ENCODE data around the gene BRAF.
A peak's percentile ranks its signal among the peaks of the same experiment; 100 is the strongest.
"Not testable (repeated sequence)": the region's sequence is repeated elsewhere in the genome, so short reads cannot be mapped to it uniquely, and the experiment has no call there.

Gene BRAF

GRCh38 chr7:140767418-140767817 lies 157.3 kb downstream of the BRAF start:
- no peak for DNase-seq

- DNase-seq = not testable (repeated sequence)
These were observed 159.3 kb downstream of the BRAF start for GRCh38 chr7:140765441-140765840.

- DNase-seq = not testable (repeated sequence)
These were observed 161.6 kb downstream of the BRAF start for GRCh38 chr7:140763166-140763565.

GRCh38 chr7:140761375-140761774 lies 163.4 kb downstream of the BRAF start:
- not testable (repeated sequence) for DNase-seq

- DNase-seq = no peak
These were observed 170.2 kb downstream of the BRAF start for GRCh38 chr7:140754506-140754905.

DNA sequence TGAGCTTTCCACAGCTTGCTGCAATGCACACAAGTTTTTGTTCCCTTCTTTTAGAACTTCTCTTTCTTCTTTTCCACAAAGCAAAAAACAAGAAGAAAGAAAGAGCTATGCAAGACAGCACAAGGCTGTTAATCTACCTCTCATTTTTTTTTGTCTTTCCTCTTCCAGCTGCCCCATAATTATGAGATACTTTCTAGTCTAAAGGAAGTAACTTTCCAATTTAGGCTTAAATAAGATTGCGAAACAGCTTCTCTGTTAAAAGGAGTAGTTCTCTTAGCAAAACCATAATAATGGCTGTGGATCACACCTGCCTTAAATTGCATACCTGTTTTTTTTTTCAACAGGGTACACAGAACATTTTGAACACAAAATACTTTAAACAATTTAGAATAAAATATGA lies 172.2 kb downstream of the BRAF start:
- no peak for DNase-seq

GRCh38 chr7:140746751-140747150 lies 178.0 kb downstream of the BRAF start:
- no peak for DNase-seq

GRCh38 chr7:140745266-140746058 lies 179.3 kb downstream of the BRAF start:
- DNase-seq = no peak

DNA sequence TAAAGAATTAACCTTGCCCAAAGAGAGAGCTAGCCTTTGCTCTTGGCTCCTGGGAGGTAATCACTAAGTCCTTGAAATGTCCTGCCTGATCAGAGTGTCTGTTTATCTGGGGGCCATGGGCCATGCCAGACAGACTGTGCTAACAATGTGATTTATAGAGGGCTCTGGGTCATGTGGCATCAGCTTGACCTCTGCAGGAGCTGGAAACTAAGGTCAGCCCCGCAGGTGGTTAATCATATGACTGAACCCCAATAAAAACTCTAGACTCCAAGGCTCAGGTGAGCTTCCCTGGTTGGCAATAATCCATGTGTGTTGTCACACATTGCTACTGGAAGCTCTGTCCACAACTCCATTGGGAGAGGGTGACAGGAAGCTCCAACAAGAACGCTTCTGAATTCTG lies 180.7 kb downstream of the BRAF start:
- DNase-seq = no peak

DNA sequence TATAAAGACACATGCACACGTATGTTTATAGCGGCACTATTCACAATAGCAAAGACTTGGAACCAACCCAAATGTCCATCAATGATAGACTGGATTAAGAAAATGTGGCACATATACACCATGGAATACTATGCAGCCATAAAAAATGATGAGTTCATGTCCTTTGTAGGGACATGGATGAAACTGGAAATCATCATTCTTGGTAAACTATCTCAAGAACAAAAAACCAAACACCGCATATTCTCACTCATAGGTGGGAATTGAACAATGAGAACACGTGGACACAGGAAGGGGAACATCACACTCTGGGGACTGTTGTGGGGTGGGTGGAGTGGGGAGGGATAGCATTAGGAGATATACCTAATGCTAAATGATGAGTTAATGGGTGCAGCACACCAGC lies 181.5 kb downstream of the BRAF start:
- DNase-seq = not testable (repeated sequence)

DNA sequence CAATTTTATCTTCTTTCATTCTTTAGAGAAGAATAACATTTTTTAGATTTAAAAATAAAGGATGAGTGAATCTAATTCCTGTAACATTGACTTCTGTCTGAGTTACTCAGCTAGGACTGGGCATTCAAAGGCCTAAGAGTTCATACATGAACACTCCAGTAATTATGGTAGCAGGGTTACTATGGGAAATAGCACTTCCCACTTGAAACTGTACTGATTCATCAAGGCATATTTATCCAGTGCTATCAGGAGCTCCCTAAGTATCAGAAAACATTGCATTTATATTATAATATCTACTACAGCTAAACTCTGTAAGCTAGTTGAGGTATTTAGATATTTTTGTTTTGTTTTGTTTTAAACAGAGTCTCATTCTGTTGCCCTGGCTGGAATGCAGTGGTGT lies 186.4 kb downstream of the BRAF start:
- no peak for DNase-seq

DNA sequence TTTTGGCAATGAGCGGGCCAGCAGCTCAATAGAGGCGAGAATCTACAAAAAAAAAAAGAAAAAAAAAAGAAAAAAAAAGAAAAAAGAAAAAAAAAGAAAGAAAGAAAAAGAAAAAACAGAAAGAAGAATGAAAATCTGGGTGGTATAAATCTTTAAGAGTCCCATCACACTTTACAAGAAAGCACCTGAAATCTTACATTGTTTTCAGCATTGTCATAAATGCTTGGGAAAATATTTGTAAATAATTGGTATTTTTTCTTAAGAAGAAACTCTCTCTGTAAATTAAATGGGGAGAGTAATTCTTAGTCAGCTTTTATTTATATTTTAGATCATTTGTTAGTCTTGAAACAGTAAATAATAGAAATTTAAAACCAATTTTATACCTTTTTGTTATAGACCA lies 190.0 kb downstream of the BRAF start:
- DNase-seq = no peak

DNA sequence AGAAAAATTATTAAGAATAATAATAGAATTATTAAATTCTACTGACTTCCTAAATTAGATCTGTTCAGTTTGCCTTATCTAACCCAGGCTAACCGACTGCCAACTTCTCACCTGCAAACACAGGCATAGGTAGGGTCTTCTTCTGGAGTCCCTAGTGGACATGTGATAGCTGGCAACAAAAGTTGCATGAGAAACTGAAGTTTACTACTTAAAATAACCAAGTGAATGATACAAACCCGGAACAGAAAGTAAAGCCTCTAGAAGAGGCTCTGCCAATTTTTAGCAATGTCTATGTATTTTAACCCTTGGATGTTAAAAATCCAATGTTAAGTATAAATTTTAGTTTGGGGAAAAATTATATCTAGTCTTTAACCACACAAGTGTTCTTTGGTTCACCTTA lies 190.6 kb downstream of the BRAF start:
- DNase-seq = no peak

DNA sequence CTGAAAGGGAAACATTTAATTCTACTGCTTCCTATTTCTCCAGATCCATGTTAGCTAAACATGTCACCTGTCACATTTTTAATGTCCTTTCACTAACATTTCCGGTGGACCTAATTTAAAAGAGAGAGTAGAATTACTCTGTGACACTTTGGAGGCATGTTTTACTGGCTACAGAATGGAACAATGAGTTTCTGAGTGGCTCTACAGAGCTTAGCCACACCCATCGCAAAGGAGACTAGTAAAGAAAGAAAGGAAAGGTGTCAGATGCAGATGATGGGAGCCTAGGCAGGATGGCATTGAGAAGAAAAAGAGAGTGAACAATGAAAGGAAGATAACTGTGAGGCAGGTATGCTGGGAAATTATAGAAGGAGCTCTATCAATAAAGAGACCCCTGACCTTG lies 192.3 kb downstream of the BRAF start:
- DNase-seq = no peak

- no peak for DNase-seq
These were observed 198.4 kb downstream of the BRAF start for GRCh38 chr7:140726281-140726680.

- no peak for DNase-seq
These were observed 200.0 kb downstream of the BRAF start for GRCh38 chr7:140724706-140725105.

- DNase-seq = no peak
These were observed 201.2 kb downstream of the BRAF start for GRCh38 chr7:140723574-140723973.

DNA sequence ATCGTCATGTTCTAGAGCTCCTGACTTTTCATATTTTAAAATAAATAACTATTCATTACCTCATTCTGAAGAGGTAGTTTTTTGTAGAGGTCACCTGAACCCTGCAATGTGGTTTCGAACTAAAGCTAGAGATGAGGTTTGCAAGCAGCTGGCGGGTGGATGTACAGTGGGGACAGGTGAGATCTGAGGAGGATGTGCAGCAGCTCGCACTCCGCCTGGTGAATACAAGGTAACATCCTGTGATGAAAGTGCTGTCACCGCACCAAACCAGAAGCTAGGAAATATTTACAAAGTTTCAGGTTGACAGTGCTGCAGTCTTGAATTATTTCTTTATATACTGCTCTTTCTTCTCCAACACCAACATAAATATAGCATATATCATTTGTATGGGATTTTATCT lies 201.7 kb downstream of the BRAF start:
- peak; percentile 40 for DNase-seq

DNA sequence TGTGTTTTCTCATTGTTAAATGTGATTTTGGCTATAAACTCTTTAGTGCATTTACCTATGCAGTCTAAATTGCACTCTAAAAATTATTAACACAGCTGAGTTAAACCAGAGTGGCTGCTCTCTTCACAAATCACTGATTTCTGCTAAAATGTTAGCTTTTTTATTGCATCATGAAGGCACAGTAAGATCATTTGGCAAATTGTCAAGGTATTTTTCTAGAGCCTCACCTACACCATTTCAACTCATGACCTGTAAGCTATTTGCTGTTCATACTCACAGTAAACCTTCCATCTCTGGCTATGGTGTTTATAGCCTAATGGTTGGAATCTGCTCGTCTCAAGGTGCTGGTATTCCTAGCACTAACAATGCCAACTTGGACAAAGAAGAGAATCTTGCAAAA lies 202.5 kb downstream of the BRAF start:
- DNase-seq = no peak

DNA sequence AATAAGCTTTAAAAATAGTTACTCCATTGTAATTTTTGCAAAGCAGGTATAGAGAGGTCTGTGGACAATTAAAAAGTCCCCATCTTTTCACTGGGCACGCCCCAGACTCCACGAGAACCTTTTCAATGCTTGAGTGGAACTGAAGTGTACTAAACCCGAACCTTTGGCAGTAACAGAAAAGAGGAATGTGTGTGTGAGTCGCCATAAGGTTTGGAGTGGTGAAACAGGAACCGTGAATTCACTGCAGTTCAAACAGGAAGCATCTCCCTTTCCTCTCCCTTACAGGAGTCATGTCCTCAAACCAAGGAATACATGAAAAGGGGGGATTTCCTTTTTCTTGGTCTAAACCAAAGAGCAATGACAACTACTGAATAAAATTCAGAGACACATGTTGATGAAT lies 205.0 kb downstream of the BRAF start:
- no peak for DNase-seq

DNA sequence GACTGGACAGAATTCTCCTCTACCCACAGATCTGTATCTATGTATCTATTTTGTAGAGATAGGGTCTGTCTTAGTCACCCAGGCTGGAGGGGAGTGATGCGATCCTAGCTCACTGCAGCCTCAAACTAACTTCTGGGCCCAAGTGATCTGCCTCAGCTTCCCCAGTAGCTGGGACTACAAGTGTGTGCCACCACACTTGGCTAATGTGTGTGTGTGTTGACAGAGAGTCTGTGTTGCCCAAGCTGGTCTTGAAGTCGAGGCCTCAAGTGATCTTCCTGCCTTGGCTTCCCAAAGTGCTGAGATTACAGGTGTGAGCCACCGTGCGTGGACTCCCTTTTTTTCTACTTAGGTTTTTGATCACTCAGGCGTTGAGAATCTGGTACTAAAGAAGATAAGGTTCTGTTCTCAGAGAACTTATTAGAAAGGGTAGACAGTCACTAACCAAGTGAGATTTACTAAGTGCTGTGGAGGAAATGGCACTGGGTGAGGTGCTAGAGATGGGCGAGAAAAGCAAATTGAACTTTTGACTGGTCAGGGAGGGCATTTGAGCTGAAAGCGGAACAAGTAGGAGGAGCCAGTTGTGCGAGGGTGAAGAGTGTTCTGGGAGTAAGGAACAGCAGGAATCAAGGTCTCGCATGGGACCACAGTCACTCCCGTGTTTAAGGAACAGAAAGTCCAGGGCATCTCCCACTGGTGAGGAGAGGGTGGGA lies 210.2 kb downstream of the BRAF start:
- peak; percentile 24 for DNase-seq

DNA sequence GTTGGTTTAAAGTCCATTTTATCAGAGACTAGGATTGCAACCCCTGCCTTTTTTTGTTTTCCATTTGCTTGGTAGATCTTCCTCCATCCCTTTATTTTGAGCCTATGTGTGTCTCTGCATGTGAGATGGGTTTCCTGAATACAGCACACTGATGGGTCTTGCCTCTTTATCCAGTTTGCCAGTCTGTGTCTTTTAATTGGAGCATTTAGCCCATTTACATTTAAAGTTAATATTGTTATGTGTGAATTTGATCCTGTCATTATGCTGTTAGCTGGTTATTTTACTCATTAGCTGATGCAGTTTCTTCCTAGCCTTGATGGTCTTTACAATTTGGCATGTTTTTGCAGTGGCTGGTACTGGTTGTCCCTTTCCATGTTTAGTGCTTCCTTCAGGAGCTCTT lies 212.3 kb downstream of the BRAF start:
- not testable (repeated sequence) for DNase-seq

- not testable (repeated sequence) for DNase-seq
These were observed 216.0 kb downstream of the BRAF start for GRCh38 chr7:140708764-140709163.

GRCh38 chr7:140707132-140707531 lies 217.6 kb downstream of the BRAF start:
- DNase-seq = no peak

- no peak for DNase-seq
These were observed 220.5 kb downstream of the BRAF start for GRCh38 chr7:140704205-140704604.
